Mesenchymal stem cell (in vitro differentiated cells and primary cell): ENCODE measurements around the gene ADGRA3.

Experiments used
- DNase-seq: peaks from one replicate; pipeline ENCODE4 v3.0.0-alpha.2; 2013
- H2AFZ ChIP-seq: one replicate; pipeline ENCODE4 v1.6.1; 2013; ENCODE audit warnings: low read depth, mild to moderate bottlenecking, control low read depth, inconsistent platforms, low read length, moderate library complexity
- H2AK5ac ChIP-seq: 2 replicates; pipeline ENCODE4 v1.6.1; 2013; ENCODE audit warnings: low read length, moderate library complexity, mild to moderate bottlenecking, inconsistent platforms; ENCODE audit not compliant: severe bottlenecking
- H2BK120ac ChIP-seq: one replicate; pipeline ENCODE4 v1.6.1; 2013; ENCODE audit warnings: low read depth, mild to moderate bottlenecking, inconsistent platforms, low read length, moderate library complexity
- H2BK12ac ChIP-seq, 2 experiments: one replicate each; pipeline ENCODE4 v1.6.1; 2013; ENCODE audit warnings: inconsistent platforms in 2 of 2, low read length in 2 of 2, mild to moderate bottlenecking in 2 of 2, moderate library complexity in 2 of 2, control low read depth in 1 of 2
- H2BK15ac ChIP-seq: one replicate; pipeline ENCODE4 v1.6.1; 2013; ENCODE audit warnings: mild to moderate bottlenecking, low read depth, inconsistent platforms; ENCODE audit not compliant: poor library complexity, severe bottlenecking
- H2BK5ac ChIP-seq: 2 replicates; pipeline ENCODE4 v1.6.1; 2013; ENCODE audit warnings: low read depth, mild to moderate bottlenecking, low read length, control low read depth, inconsistent platforms; ENCODE audit not compliant: poor library complexity, severe bottlenecking
- H3K14ac ChIP-seq, 2 experiments: one replicate each; pipeline ENCODE4 v1.6.1; 2013; ENCODE audit warnings: inconsistent platforms in 2 of 2, low read length in 2 of 2, control low read depth in 1 of 2, mild to moderate bottlenecking in 1 of 2, moderate library complexity in 1 of 2
- H3K18ac ChIP-seq, 2 experiments: one replicate each; pipeline ENCODE4 v1.6.1; 2013; ENCODE audit warnings: inconsistent platforms in 2 of 2, low read length in 2 of 2, control low read depth in 1 of 2, low read depth in 1 of 2, mild to moderate bottlenecking in 1 of 2
- H3K23ac ChIP-seq, 2 experiments: one replicate each; pipeline ENCODE4 v1.6.1; 2013; ENCODE audit warnings: inconsistent platforms in 2 of 2, low read length in 2 of 2, mild to moderate bottlenecking in 2 of 2, moderate library complexity in 2 of 2, control low read depth in 1 of 2
- H3K27ac ChIP-seq: 2 replicates; pipeline ENCODE4 v1.5.1; 2013; ENCODE audit warnings: mild to moderate bottlenecking, moderate library complexity, low read length, control low read depth, inconsistent platforms; ENCODE audit not compliant: poor library complexity, severe bottlenecking
- H3K27me3 ChIP-seq, 2 experiments: 2 replicates each; pipeline versions ENCODE4 v1.6.1 to v1.7.0; 2013; ENCODE audit warnings: low read length in 2 of 2, mild to moderate bottlenecking in 2 of 2, moderate library complexity in 2 of 2, control low read depth in 1 of 2, inconsistent platforms in 1 of 2; ENCODE audit not compliant: control insufficient read depth in 1 of 2, insufficient read depth in 1 of 2
- H3K36me3 ChIP-seq, 2 experiments: 2 replicates each; pipeline versions ENCODE4 v1.6.1 to v1.7.0; 2013; ENCODE audit warnings: low read length in 2 of 2, control low read depth in 1 of 2, inconsistent platforms in 1 of 2, low read depth in 1 of 2, mild to moderate bottlenecking in 1 of 2; ENCODE audit not compliant: insufficient read depth in 2 of 2, control insufficient read depth in 1 of 2
- H3K4ac ChIP-seq, 2 experiments: one replicate each; pipeline ENCODE4 v1.6.1; 2013; ENCODE audit warnings: inconsistent platforms in 2 of 2, low read length in 2 of 2, mild to moderate bottlenecking in 2 of 2, moderate library complexity in 2 of 2, control low read depth in 1 of 2, low read depth in 1 of 2
- H3K4me1 ChIP-seq: 2 replicates; pipeline ENCODE4 v1.6.1; 2013; ENCODE audit warnings: low read depth, low read length, control low read depth; ENCODE audit not compliant: control insufficient read depth, insufficient read depth
- H3K4me2 ChIP-seq: 2 replicates; pipeline ENCODE4 v1.6.1; 2013; ENCODE audit warnings: low read length, mild to moderate bottlenecking, inconsistent platforms; ENCODE audit not compliant: poor library complexity, severe bottlenecking
- H3K4me3 ChIP-seq, 2 experiments: 2 replicates each; pipeline versions ENCODE4 v1.5.1 to v1.7.0; 2013; ENCODE audit warnings: low read length in 2 of 2, mild to moderate bottlenecking in 2 of 2, control low read depth in 1 of 2, low read depth in 1 of 2; ENCODE audit not compliant: insufficient read depth in 1 of 2
- H3K79me1 ChIP-seq: replicated peaks from 2 replicates; pipeline ENCODE4 v1.6.1; 2013; ENCODE audit warnings: mild to moderate bottlenecking, control low read depth, low read length, inconsistent platforms; ENCODE audit not compliant: poor library complexity, severe bottlenecking
- H3K9ac ChIP-seq: 2 replicates; pipeline ENCODE4 v1.7.0; 2013; ENCODE audit warnings: mild to moderate bottlenecking, low read length, moderate library complexity
- H3K9me3 ChIP-seq: 2 replicates; pipeline ENCODE4 v1.7.0; 2013; ENCODE audit warnings: mild to moderate bottlenecking, low read length; ENCODE audit not compliant: control insufficient read depth
- H4K8ac ChIP-seq: one replicate; pipeline ENCODE4 v1.6.1; 2013; ENCODE audit warnings: inconsistent platforms, mild to moderate bottlenecking, low read length, moderate library complexity
- H4K91ac ChIP-seq: one replicate; pipeline ENCODE4 v1.6.1; 2013; ENCODE audit warnings: mild to moderate bottlenecking, low read length, inconsistent platforms
- WGBS: methylation state at CpG from one replicate; pipeline ENCODE4 v1.1.7; 2013; ENCODE audit warnings: mixed read lengths; 5-methylcytosine and 5-hydroxymethylcytosine counted together

The ADGRA3 gene

DNA sequence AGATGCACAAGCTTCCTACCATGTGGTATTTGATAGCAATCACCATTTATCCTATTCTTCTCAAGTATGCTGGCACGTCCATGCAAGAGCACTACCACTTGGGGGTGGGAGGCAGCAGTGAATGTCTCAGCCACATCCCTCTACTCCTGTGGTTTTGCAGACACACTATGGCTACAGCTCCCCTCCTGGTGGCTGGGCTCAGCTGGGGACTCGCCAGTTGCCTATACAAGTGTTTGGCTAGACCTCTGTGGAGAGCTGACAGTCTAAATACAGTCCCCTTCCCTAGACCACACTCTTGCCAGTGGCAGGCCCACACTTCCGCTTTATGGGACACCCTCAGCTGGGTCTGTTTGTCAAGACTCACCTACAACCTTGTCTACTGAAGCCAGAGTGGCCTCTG, 53.2 kb downstream of the ADGRA3 start:
- Histone ChIP-seq H3K4me1 (peaks cover 2% of the 10 kb centered on the region), H2BK15ac (no peak overlapping the region), H3K4me3 (no peak overlapping the region), H2BK5ac (no peak overlapping the region), H2BK120ac (no peak overlapping the region), H2AK5ac (no peak overlapping the region), H3K14ac (no peak overlapping the region), H3K4ac (no peak overlapping the region), H3K79me1 (peaks cover 31% of the 10 kb centered on the region), H3K4me2 (no peak overlapping the region), H3K27ac (no peak overlapping the region), H3K9me3 (no peaks in the 10 kb centered on the region), H2AFZ (no peak overlapping the region), H3K36me3 (peaks cover 5 to 6% of the 10 kb centered on the region in 2 experiments), H2BK12ac (no peak overlapping the region), H3K23ac (no peak overlapping the region), H4K8ac (no peak overlapping the region), H3K9ac (no peak overlapping the region), H3K27me3 (no peaks in the 10 kb centered on the region), H3K18ac (peak overlapping the region in 1 of 2 experiments; percentile 38), H4K91ac (no peak overlapping the region)
- DNase-seq, result no peak
- 92% methylated on average over 3 of the region's 3 CpGs for WGBS

DNA sequence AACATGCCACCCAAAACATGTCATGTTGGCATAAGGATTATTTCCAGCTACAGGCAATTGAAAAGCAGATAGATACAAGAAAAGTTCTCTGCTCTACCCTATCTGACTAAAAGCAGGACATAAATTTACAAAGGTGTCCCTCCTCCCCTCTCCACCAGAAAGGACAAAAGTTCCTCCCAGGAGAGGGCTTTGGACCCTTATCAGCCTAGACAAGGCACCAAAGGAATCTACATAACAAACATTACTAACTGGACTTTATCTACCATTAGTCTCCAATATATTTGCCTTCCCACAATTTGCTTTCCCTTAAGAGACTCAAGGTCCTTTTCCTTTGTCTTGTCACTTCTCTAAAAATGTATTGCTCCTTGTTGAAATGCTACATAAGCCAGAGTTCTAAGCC, 55.6 kb downstream of the ADGRA3 start:
- H3K4me2 ChIP-seq, result no peak overlapping the region
- H4K8ac ChIP-seq, result no peak overlapping the region
- no peaks in the 10 kb centered on the region for H3K9me3 ChIP-seq
- peaks cover 5 to 6% of the 10 kb centered on the region in 2 experiments for H3K36me3 ChIP-seq
- H2AK5ac ChIP-seq, result no peak overlapping the region
- no peak overlapping the region for H3K23ac ChIP-seq
- H4K91ac ChIP-seq, result no peak overlapping the region
- H3K4me3 ChIP-seq, result no peak overlapping the region
- H2BK12ac ChIP-seq, result no peak overlapping the region
- H3K18ac ChIP-seq, result no peak overlapping the region
- no peak overlapping the region for H3K4ac ChIP-seq
- H3K27me3 ChIP-seq, result no peaks in the 10 kb centered on the region
- DNase-seq, result no peak
- no peak overlapping the region for H2BK15ac ChIP-seq
- H3K4me1 ChIP-seq, result peaks cover 2% of the 10 kb centered on the region
- H3K27ac ChIP-seq, result no peak overlapping the region
- H2AFZ ChIP-seq, result no peak overlapping the region
- no peak overlapping the region for H3K9ac ChIP-seq
- H3K14ac ChIP-seq, result no peak overlapping the region
- no peak overlapping the region for H2BK5ac ChIP-seq
- peaks cover 28% of the 10 kb centered on the region for H3K79me1 ChIP-seq
- no peak overlapping the region for H2BK120ac ChIP-seq

DNA sequence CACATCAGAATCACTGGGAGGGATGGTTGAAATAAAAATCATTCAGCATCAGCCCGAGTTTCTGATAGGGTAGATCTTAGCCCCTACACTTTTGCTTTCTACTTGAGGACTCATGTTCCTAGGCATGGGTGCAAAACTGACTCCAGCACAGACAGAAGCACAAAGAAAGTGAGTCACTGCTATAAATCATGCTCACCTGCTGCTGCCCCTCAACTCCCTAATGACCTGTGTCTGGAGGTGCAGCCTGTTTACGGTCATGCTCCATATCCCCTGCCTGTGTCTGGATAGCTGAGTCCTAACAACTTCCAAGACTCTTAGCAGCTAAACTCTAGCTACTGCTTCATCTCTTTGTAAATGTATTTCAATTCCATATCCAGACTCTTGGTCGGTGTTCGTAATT, 57.8 kb downstream of the ADGRA3 start:
- H2AFZ ChIP-seq, result no peak overlapping the region
- no peak overlapping the region for H2AK5ac ChIP-seq
- no peak overlapping the region for H3K9ac ChIP-seq
- no peak overlapping the region for H2BK5ac ChIP-seq
- peaks cover 0 to 6% of the 10 kb centered on the region in 2 experiments for H3K36me3 ChIP-seq
- H2BK12ac ChIP-seq, result no peak overlapping the region
- H3K4me1 ChIP-seq, result no peaks in the 10 kb centered on the region
- H2BK120ac ChIP-seq, result no peak overlapping the region
- H3K18ac ChIP-seq, result no peak overlapping the region
- no peak overlapping the region for H4K91ac ChIP-seq
- H3K27ac ChIP-seq, result no peak overlapping the region
- no peak overlapping the region for H2BK15ac ChIP-seq
- H3K14ac ChIP-seq, result no peak overlapping the region
- no peak overlapping the region for H3K4me3 ChIP-seq
- H3K79me1 ChIP-seq, result peaks cover 12% of the 10 kb centered on the region
- DNase-seq, result no peak
- 88% methylated on average over 4 of the region's 4 CpGs for WGBS
- no peaks in the 10 kb centered on the region for H3K9me3 ChIP-seq
- H3K4me2 ChIP-seq, result no peak overlapping the region
- no peak overlapping the region for H3K4ac ChIP-seq
- H3K23ac ChIP-seq, result peak overlapping the region in 1 of 2 experiments; percentile 1
- no peaks in the 10 kb centered on the region for H3K27me3 ChIP-seq
- H4K8ac ChIP-seq, result no peak overlapping the region

DNA sequence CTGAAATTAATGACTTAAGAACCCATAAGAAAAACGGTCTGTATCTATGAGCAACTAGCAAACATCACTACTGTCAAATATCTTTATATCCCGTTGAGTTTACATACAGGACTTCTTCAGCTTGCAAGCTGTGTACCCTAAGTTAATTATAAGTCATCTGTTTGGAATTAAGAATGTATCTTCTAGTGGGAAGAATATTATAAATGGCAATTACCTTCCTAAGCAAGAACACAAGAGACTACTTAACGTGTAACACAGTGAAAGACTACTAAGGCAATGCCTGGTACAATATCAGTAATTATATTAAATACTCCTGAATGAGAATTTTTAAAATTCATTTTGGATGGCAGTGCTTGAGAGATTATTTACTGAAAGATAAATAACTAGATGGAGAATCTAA, 58.5 kb downstream of the ADGRA3 start:
- H3K27me3 ChIP-seq, result no peaks in the 10 kb centered on the region
- no peak overlapping the region for H2AFZ ChIP-seq
- no peak overlapping the region for H3K23ac ChIP-seq
- H3K9ac ChIP-seq, result no peak overlapping the region
- H3K4me1 ChIP-seq, result no peaks in the 10 kb centered on the region
- no peak overlapping the region for H3K4me2 ChIP-seq
- H3K14ac ChIP-seq, result no peak overlapping the region
- no peak overlapping the region for H4K91ac ChIP-seq
- H3K4ac ChIP-seq, result no peak overlapping the region
- no peak overlapping the region for H2BK12ac ChIP-seq
- H3K79me1 ChIP-seq, result peaks cover 6% of the 10 kb centered on the region
- no peak overlapping the region for H3K4me3 ChIP-seq
- H3K27ac ChIP-seq, result no peak overlapping the region
- H3K18ac ChIP-seq, result no peak overlapping the region
- WGBS, result no CpG with 5 or more reads among the region's 3 CpGs
- no peak overlapping the region for H2BK5ac ChIP-seq
- H3K9me3 ChIP-seq, result no peaks in the 10 kb centered on the region
- H2BK120ac ChIP-seq, result no peak overlapping the region
- H2BK15ac ChIP-seq, result no peak overlapping the region
- H2AK5ac ChIP-seq, result no peak overlapping the region
- no peak overlapping the region for H4K8ac ChIP-seq
- peaks cover 0 to 6% of the 10 kb centered on the region in 2 experiments for H3K36me3 ChIP-seq
- DNase-seq, result no peak
